A549 (cell line): ENCODE data around the gene PPP2R5B. TPM values are rescaled to one million over a fixed set of nuclear protein-coding genes. Genes with fewer than 3 reads are reported as not detected.
A peak's percentile ranks its signal among the peaks of the same experiment; 100 is the strongest.

Experiments used
- ATAC-seq, 2 experiments: fragments of 200-7000 bp in 1 of 2; fragments of >200 bp in 1 of 2; cut with Nextera tagmentation in 1 of 2; cut with Tn5 transposase in 1 of 2; 3 replicates each; pipeline versions ENCODE4 v1.8.0 to v1.9.1; 2018 to 2020; ENCODE audit warnings: mild to moderate bottlenecking in 1 of 2, moderate library complexity in 1 of 2
- CTCF ChIA-PET: fragments of 300-600 bp; sonication (Branson Sonifier 250); formaldehyde crosslinking; extraction: SDS; loops from one replicate; lab custom pipeline; 2021; ENCODE audit warnings: antibody characterized with exemption, inconsistent platforms; lab: Yijun Ruan, JAX
- POLR2A ChIA-PET: fragments of 350-600 bp; formaldehyde crosslinking; extraction: SDS; loops from one replicate; lab custom pipeline; 2021; ENCODE audit warnings: antibody characterized with exemption, inconsistent platforms; lab: Yijun Ruan, JAX
- DNase-seq, 2 experiments: peaks; one replicate each; pipeline versions ENCODE4 v3.0.0 to v3.0.0-alpha.2; 2011 to 2016; ENCODE audit warnings: low read depth in 1 of 2, low spot score in 1 of 2
- FAIRE-seq: peaks from 2 replicates; lab custom pipeline; 2011; peaks lifted over from hg19 to GRCh38; lab: Jason Lieb, UNC
- H3K27ac ChIP-seq, 2 experiments: fragments of >200 bp; sonication (Bioruptor Twin); formaldehyde crosslinking; 3 replicates each; pipeline ENCODE4 v1.5.1; 2016 to 2017
- H3K4me1 ChIP-seq: fragments of >200 bp; sonication (Bioruptor Twin); formaldehyde crosslinking; 3 replicates; pipeline ENCODE4 v1.6.1; 2016
- H3K4me2 ChIP-seq: fragments of >200 bp; sonication (Bioruptor Twin); formaldehyde crosslinking; 3 replicates; pipeline ENCODE4 v1.6.1; 2016
- H3K4me3 ChIP-seq: fragments of >200 bp; sonication (Bioruptor Twin); formaldehyde crosslinking; 3 replicates; pipeline ENCODE4 v1.5.1; 2016
- H3K9me3 ChIP-seq: fragments of >200 bp; sonication (Bioruptor Twin); formaldehyde crosslinking; 3 replicates; pipeline ENCODE4 v1.6.1; 2016
- CBX2 ChIP-seq: fragments of 200-600 bp; sonication (generic); IDR thresholded peaks from 2 replicates; pipeline ENCODE4 v1.6.1; 2016; ENCODE audit warnings: low read depth, mild to moderate bottlenecking, borderline replicate concordance
- CBX8 ChIP-seq: fragments of 200-600 bp; sonication (generic); IDR thresholded peaks from 2 replicates; pipeline ENCODE4 v1.6.1; 2016
- CHD4 ChIP-seq: fragments of 200-600 bp; sonication (generic); IDR thresholded peaks from 2 replicates; pipeline ENCODE4 v1.6.1; 2016; ENCODE audit warnings: antibody characterized with exemption, mild to moderate bottlenecking, borderline replicate concordance
- ELK1 ChIP-seq: fragments of 150-350 bp; IDR thresholded peaks from 2 replicates; pipeline ENCODE4 v1.6.1; 2014; ENCODE audit warnings: low read depth, mild to moderate bottlenecking, low read length
- FOSB ChIP-seq: fragments of 250-450 bp; sonication (Bioruptor Pico); IDR thresholded peaks from 2 replicates; pipeline ENCODE4 v1.5.0; 2020; ENCODE audit warnings: mild to moderate bottlenecking, moderate library complexity
- GATA3 ChIP-seq: IDR thresholded peaks from 2 replicates; pipeline ENCODE4 v1.6.1; 2012; ENCODE audit warnings: borderline replicate concordance
- HDAC2 ChIP-seq: fragments of 200-600 bp; sonication (generic); IDR thresholded peaks from 2 replicates; pipeline ENCODE4 v1.6.1; 2016
- HES2 ChIP-seq: fragments of >200 bp; sonication (Bioruptor Twin); formaldehyde crosslinking; IDR thresholded peaks from 2 replicates; pipeline ENCODE4 v1.6.1; 2016
- HMGXB4 ChIP-seq: fragments of 250-450 bp; sonication (Bioruptor Pico); IDR thresholded peaks from 2 replicates; pipeline ENCODE4 v1.5.0; 2021; ENCODE audit warnings: mild to moderate bottlenecking, moderate library complexity, borderline replicate concordance
- HOXA7 ChIP-seq: fragments of 250-450 bp; sonication (Bioruptor Pico); IDR thresholded peaks from 2 replicates; pipeline ENCODE4 v1.5.0; 2020; ENCODE audit warnings: mild to moderate bottlenecking, moderate library complexity
- HOXB13 ChIP-seq: fragments of 250-450 bp; sonication (Bioruptor Pico); IDR thresholded peaks from 2 replicates; pipeline ENCODE4 v1.5.0; 2020; ENCODE audit warnings: low read depth, mild to moderate bottlenecking, moderate library complexity
- HOXB5 ChIP-seq: fragments of 250-450 bp; sonication (Bioruptor Pico); IDR thresholded peaks from 2 replicates; pipeline ENCODE4 v1.5.0; 2020; ENCODE audit warnings: mild to moderate bottlenecking, moderate library complexity
- JUN ChIP-seq, 2 experiments: fragments of >200 bp; sonication (Bioruptor Twin); formaldehyde crosslinking; IDR thresholded peaks; 2 replicates in 1 of 2; 3 replicates in 1 of 2; pipeline ENCODE4 v1.6.1; 2016 to 2017
- KDM1A ChIP-seq: fragments of 200-600 bp; sonication (generic); IDR thresholded peaks from 2 replicates; pipeline ENCODE4 v1.6.1; 2016; ENCODE audit warnings: low read depth, mild to moderate bottlenecking
- MAFK ChIP-seq: fragments of 450-650 bp; IDR thresholded peaks from 2 replicates; pipeline ENCODE4 v1.6.1; 2014; ENCODE audit not compliant: partially characterized antibody
- NFE2L2 ChIP-seq: fragments of 150-350 bp; conservative IDR thresholded peaks from 2 replicates; pipeline ENCODE4 v1.6.1; 2014; ENCODE audit warnings: low read length
- PHF8 ChIP-seq: fragments of 200-600 bp; sonication (generic); IDR thresholded peaks from 2 replicates; pipeline ENCODE4 v1.6.1; 2016; ENCODE audit warnings: low read depth, mild to moderate bottlenecking, antibody characterized with exemption, moderate library complexity, borderline replicate concordance
- POLR2A ChIP-seq: IDR thresholded peaks from 2 replicates; pipeline ENCODE4 v1.6.1; 2012; ENCODE audit warnings: mild to moderate bottlenecking, low read length
- POLR2AphosphoS2 ChIP-seq: conservative IDR thresholded peaks from 2 replicates; pipeline ENCODE4 v1.6.1; 2012; ENCODE audit warnings: low read length, improper control_type of control experiment, inconsistent platforms
- RCOR1 ChIP-seq: fragments of 150-350 bp; IDR thresholded peaks from 2 replicates; pipeline ENCODE4 v1.6.1; 2014; ENCODE audit warnings: antibody characterized with exemption, low read length, low read depth
- USF2 ChIP-seq: fragments of 450-650 bp; IDR thresholded peaks from 2 replicates; pipeline ENCODE4 v1.6.1; 2014; ENCODE audit warnings: antibody characterized with exemption
- WGBS: methylation state at CpG from one replicate; pipeline ENCODE4 v1.1.6; 2017; ENCODE audit errors: missing lambda C conversion rate; 5-methylcytosine and 5-hydroxymethylcytosine counted together
- polyA plus RNA-seq, 4 experiments: library from polyadenylated mRNA; depleted of rRNA in 3 of 4; stranded (reverse); fragments of >200 nt; fragmentation: RNase III in 1 of 4; extraction: RNeasy Plus Mini Kit Qiagen cat#74134 plus additional on column Dnase treatment in 1 of 4; gene quantifications; 2 replicates in 3 of 4; 3 replicates in 1 of 4; pipeline ENCODE4 v1.2.3, GENCODE V29; 2011 to 2017

PPP2R5B gene
- polyA plus RNA-seq, 2 of the 4 experiments (the other 2 are of a cell fraction) = 5.7 to 6.9 TPM

- 84% methylated on average over 13 of the region's 24 CpGs for WGBS
- DNase-seq (no peak), FAIRE-seq (no peak), ATAC-seq (no peak)
- Histone ChIP-seq H3K4me3 (peak overlapping the region; percentile 71), H3K9me3 (no peaks in the 10 kb centered on the region), H3K27ac (peak overlapping the region; percentile 93 to 96; a peak in 5 of 6 replicates), H3K4me1 (peaks cover 14% of the 10 kb centered on the region), H3K4me2 (peak overlapping the region; percentile 98)
- CTCF ChIA-PET = interaction anchor here (0.8 to 3.8 kb wide), 9 partner anchors 8 to 152 kb away, joined by 3 to 16 read pairs (median 4); partner anchors contain the start of genes ARL2 and BATF2
- POLR2A ChIA-PET = interaction anchor here (1.5 kb wide), 1 partner anchor 81 kb away, joined by 5 read pairs; no protein-coding TSS in a partner anchor
- TF ChIP-seq PHF8 = no peak
- no peak for TF ChIP-seq CBX8
- TF ChIP-seq HOXB13 (CRISPR knock-in tag) = no peak
Observed at GRCh38 chr11:64925536-64926436, 1.3 kb downstream of the PPP2R5B start.

- ChIA-PET POLR2A (no interaction called here), CTCF (interaction anchor here (0.9 to 3.8 kb wide), 5 partner anchors 25 to 88 kb away, joined by 3 to 16 read pairs (median 11); partner anchors contain the start of genes ARL2 and BATF2)
- no peak for FAIRE-seq
Observed at GRCh38 chr11:64926689-64927088, 2.2 kb downstream of the PPP2R5B start.

GRCh38 chr11:64928957-64929356, 4.5 kb downstream of the PPP2R5B start:
- Histone ChIP-seq H3K9me3 (no peaks in the 10 kb centered on the region), H3K27ac (no peak overlapping the region), H3K4me3 (no peak overlapping the region), H3K4me2 (no peak overlapping the region), H3K4me1 (peaks cover 8% of the 10 kb centered on the region)
- WGBS = 94% methylated on average over 2 of the region's 2 CpGs
- POLR2A ChIA-PET = no interaction called here
- FAIRE-seq (no peak), ATAC-seq (no peak), DNase-seq (no peak)
- CTCF ChIA-PET = interaction anchor here (0.6 to 3.4 kb wide), 5 partner anchors 34 to 85 kb away, joined by 3 to 13 read pairs (median 4); partner anchors contain the start of genes ARL2 and BATF2
- TF ChIP-seq HOXB13 (CRISPR knock-in tag) (no peak), KDM1A (no peak), HDAC2 (no peak), USF2 (no peak)

More at GRCh38 chr11:64926689-64927088, 2.2 kb downstream of the PPP2R5B start:
- no peak for ATAC-seq
- TF ChIP-seq ELK1 (no peak), CBX8 (no peak), CHD4 (no peak), HMGXB4 (CRISPR knock-in tag) (no peak), GATA3 (no peak), JUN (IDR thresholded peaks at IDR 0.05) (no peak), HOXB5 (no peak), POLR2A (no peak), HOXA7 (CRISPR knock-in tag) (no peak), HOXB13 (CRISPR knock-in tag) (no peak), POLR2AphosphoS2 (no peak), CBX2 (no peak), HES2 (no peak), NFE2L2 (no peak), MAFK (no peak), FOSB (CRISPR knock-in tag) (no peak), RCOR1 (no peak)
- WGBS = 85% methylated on average over 22 of the region's 22 CpGs
- Histone ChIP-seq H3K9me3 (no peaks in the 10 kb centered on the region), H3K27ac (no peak overlapping the region), H3K4me3 (no peak overlapping the region), H3K4me1 (peaks cover 14% of the 10 kb centered on the region), H3K4me2 (no peak overlapping the region)
- DNase-seq = no peak
